ENCODE results near the gene TNXB. TPM values are rescaled to one million over a fixed set of nuclear protein-coding genes. Genes with fewer than 3 reads are reported as not detected.

Gene TNXB
- total and polyA plus RNA-seq, 2 donors (not counting 3 experiments of a cell fraction or from before 2014, with no cell fraction given) = 0.47 to 2.7 TPM

DNA sequence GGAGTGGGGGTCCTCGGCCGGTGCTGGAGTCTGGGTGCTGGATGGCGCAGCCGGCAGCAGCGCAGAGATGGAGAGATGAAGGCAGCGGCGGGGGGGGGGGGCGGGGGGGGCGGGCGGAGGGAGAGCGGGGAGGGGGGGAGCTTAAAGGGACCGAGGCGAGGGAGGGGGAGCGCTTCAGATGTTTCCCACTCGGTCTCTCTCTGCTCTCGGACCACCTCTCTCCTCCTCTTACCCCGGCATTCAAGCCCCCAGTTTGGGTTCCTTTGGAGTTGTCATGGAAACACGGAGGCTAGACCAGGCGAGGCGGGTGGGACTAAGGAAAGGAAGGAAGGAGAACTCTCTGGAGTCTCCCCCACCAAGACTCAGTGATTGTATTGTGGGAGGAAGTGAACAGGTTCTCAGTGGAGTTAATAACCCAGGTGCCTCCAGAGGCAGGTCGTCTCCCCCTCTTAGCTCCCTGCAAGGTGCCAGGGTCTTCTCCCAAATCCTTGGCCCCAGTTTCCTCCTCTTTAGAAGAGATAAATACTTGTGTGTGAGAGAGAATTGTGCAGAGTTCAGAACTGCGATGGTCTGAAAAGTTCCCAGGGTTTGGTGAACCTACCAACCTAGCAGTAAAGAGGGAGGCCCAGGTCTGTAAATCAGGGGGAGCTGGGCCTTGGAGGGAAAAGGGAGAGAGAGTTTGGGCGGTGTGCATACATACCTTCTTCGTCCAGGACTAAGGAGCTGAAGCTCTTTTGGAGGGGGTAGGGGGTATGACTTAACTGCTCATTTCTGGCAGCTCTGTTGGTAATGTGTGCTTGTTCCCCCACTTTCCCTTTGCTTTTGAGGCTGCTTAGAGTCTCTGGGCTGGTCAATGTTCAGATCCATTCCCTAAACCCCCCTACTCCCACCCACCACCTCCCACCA is 43.0 kb upstream of the TNXB start, which contains the start of gene PRRT1:
PRRT1 (minus strand) TSS at position 77 of the 906 bp plus-strand sequence. CDS start 112 bp downstream, outside the sequence.
- Histone ChIP-seq H3K9me1 (replicated peaks; ENCODE audit: control insufficient read depth, extremely low read depth, insufficient read depth, low read length) (no peaks in the 10 kb centered on the region), H3K9ac (replicated peaks; ENCODE audit: extremely low read depth, insufficient read depth, low read length) (no peak within 1 kb of the TSS), H3K4me1 (ENCODE audit: control insufficient read depth, extremely low read depth, insufficient read depth, low read length) (peaks cover 24% of the 10 kb centered on the region), H3K9me3 (replicated peaks; ENCODE audit: control insufficient read depth, insufficient read depth, low read length) (no peaks in the 10 kb centered on the region), H3K4me3 (replicated peaks in 1 of 3; ENCODE audit: insufficient read depth in 1 of 3, low read depth in 1 of 3, low read length in 3 of 3) (peak within 1 kb of the TSS in 1 of 3 experiments; percentile 15), H3K4me2 (ENCODE audit: insufficient read depth, low read length) (peak within 1 kb of the TSS; percentile 40), H3K79me2 (ENCODE audit: control insufficient read depth, insufficient read depth, low read length) (peaks cover 4% of the 10 kb centered on the region), H2AFZ (ENCODE audit: low read depth, low read length) (peak within 1 kb of the TSS; percentile 61), H3K36me3 (ENCODE audit: control insufficient read depth in 2 of 2, extremely low read depth in 1 of 2, insufficient read depth in 2 of 2, low read length in 2 of 2) (no peaks in the 10 kb centered on the region), H3K27ac (ENCODE audit: insufficient read depth, low read depth, low read length) (no peak within 1 kb of the TSS), H4K20me1 (replicated peaks; ENCODE audit: control insufficient read depth, extremely low read depth, insufficient read depth, low read length) (no peaks in the 10 kb centered on the region), H3K27me3 (ENCODE audit: control insufficient read depth in 2 of 2, insufficient read depth in 2 of 2, low read length in 2 of 2) (peaks cover 12 to 16% of the 10 kb centered on the region in 2 experiments)
- TF ChIP-seq JUN (IDR thresholded peaks at IDR 0.05; ENCODE audit: borderline replicate concordance, insufficient read depth, insufficient read length, low read depth) (no peak), EZH2 (IDR thresholded peaks at IDR 0.05; ENCODE audit: borderline replicate concordance, low read depth, low read length, severe bottlenecking) (no peak), GATA2 (IDR thresholded peaks at IDR 0.05; ENCODE audit: insufficient read depth, insufficient read length, low read depth, low read length) (no peak), CTCF (IDR thresholded peaks at IDR 0.05; ENCODE audit: extremely low read depth in 1 of 2, insufficient read depth in 1 of 2, low read depth in 1 of 2, low read length in 2 of 2) (no peak), MYC (IDR thresholded peaks at IDR 0.05; ENCODE audit: low read depth, low read length) (no peak), POLR2A (IDR thresholded peaks at IDR 0.05; ENCODE audit: low read depth, low read length) (no peak), FOS (IDR thresholded peaks at IDR 0.05; ENCODE audit: borderline replicate concordance, insufficient read depth, low read length) (no peak), POLR2AphosphoS5 (IDR thresholded peaks at IDR 0.05; ENCODE audit: insufficient read depth, low read depth, low read length) (no peak)
- TF ChIP-seq, protein P1, sequence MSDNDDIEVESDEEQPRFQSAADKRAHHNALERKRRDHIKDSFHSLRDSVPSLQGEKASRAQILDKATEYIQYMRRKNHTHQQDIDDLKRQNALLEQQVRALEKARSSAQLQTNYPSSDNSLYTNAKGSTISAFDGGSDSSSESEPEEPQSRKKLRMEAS (IDR thresholded peaks at IDR 0.05; ENCODE audit: insufficient read depth, insufficient read length) = no peak
- ChIA-PET POLR2A (no interaction called here), CTCF (interaction anchor here (0.7 to 1.0 kb wide), 3 partner anchors 9 to 212 kb away, joined by 3 read pairs; no protein-coding TSS in a partner anchor)
- FAIRE-seq (no peak), DNase-seq (ENCODE audit: low read depth, low spot score) (peak; percentile 18)
- no TSS peak for BruUV-seq (replicated peaks)
- intact Hi-C loops (cut with micrococcal nuclease) (no loop called here), dilution Hi-C loops (cut with MboI; ENCODE audit: extremely low pct_ligation_motif_present, low sequenced_read_pairs) (no loop called here)

Measured in endothelial cell of umbilical vein (primary cell).